SKM-1 treated with dmso at 0.1 percent for 144 hours (cell line): ENCODE measurements around the gene QSOX1.

Experiments used
- DNase-seq: peaks from one replicate; lab custom pipeline; 2025; ENCODE audit not compliant: unreplicated experiment; lab: John Stamatoyannopoulos, UW

QSOX1 gene

DNA sequence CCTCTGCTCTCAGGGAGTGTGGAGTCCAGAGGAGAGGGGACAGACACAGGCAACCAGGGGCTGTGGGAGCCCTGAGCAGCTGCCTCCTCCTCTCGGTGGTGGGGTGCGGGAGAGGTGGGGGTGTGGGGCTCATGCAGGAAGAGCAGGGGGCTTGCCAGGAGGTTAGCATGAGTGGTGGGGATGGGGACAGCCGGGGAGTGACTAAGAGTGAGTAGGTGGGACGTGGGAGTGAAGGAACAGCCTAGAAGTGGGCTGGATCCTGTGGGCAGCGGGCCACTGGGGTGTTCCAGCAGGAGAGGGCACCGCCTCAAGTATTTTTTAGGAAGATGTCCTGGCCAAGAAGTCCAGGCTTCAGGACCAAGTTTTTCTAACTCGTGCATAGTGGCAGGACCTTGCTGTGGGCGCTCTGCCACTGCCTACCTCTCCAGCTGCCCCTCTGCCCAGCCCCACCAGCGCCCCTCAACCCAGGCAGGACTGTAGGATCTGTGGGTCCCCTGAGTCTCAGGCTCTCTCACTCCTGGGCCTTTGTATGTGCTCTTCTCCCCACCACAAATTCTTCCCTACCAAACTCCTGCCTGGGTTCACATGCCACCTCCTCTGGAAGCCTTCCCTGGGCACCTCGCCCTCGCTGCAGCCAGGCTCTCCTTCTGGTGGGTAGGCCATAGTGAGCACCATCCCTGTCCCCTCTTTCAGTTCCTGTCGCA is 56.6 kb downstream of the QSOX1 start:
- no peak for DNase-seq

DNA sequence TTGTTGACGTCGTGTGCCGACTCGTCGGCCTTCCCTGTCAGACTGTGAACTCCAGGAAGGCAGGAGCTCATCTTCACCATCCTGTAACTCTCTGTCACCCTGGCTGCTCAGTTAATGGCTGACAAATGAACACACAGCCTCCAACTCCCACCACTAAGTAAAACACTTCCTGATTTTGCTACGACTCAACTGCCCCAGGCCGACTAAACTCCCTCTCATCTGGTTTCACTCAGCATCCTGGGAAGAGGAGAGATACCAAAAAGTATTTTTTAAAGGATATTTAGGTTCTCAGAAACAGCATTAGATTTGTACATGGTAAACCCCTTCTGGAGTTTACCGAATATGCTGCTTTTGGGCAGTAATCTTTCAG is 57.2 kb downstream of the QSOX1 start:
- DNase-seq, result no peak

DNA sequence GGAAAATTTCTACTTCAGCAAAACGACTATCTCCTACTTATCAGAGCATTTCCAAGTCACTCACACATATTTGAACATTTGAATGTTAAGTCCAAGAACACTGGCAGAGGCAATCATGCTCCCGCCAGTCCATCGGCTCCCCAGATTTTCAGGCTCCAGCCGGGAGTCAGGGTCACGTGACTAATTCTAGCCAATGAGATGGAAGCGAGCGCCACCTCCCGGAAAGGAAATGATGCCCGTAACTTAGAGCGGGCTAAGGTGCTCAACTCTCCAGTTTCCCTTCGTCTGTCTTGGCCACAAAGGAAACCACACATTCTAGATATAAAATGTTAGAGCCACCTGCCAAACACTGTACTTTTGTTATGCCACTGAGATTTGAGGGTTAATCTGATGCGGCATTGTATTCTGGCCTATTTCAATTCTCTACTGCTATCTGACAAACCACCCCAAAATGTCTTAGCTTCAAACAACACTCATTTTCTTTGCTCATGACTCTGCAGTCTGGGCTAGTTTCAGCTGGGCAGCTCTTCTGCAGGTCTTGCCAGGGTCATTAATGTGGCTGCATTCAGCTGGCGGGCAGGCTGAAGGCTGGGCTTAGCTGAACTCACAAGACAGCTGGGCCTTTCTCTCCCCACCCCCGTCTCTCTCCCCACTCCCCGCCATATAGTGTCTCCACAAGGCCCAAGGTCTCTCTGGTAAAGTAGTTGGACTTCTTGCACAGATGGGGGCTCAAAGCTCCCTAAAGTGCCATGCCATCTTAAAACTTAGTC is 58.9 kb downstream of the QSOX1 start:
- DNase-seq, result no peak

DNA sequence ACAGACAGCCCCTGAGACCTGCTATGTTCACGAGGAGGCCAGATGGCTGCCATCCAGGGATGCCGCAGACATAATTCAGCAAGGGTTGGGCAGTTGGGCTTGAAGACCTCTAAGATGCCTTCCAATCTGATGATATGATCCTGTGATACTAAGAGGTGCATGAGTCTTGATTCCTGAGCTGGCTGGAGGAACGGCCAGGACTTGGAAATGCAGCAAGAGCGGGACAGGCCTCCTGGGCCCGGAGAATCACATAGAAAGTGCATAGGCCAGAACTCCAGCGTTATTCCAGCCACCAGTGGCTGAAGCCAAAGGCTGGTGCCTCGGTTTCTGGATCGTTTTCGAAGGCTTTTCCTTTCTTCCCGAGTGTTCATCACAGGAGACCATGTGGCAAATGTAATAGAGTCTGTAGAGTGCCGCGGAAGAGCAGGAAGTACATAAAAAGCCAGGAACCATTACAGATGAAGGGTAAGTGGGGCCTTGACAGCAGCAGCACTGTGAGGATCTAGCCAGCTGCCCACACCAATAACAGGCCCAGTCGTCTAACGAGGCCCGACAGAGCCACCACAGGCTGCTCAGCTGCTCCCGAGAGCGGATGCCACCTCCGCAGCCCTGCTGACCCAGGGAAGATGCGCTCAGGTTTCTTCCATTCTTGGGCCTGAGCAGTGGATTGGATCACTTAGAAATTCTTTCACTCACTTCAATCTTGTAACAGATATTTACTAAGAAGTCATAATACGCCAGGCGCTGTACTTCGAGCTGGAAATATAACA is 61.4 kb downstream of the QSOX1 start:
- no peak for DNase-seq

DNA sequence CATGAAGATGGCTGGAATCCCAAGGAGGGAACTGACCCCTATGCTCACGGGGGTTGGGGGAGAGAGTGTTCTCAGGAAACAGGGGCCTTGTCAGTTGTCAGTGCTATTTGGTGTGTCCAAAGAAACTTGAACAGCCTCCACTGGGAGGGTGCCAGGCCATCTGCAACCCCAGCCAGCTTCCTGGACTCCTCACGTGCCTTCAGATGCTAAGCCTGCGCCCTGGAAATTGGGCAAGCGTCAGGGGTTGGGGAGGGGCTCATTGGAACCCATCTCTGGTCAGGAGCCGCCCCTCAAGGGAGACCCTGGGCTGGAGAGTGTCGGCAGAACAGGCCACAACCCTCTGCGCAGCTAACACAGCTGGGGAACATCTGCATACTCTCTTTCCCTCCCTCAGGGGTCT is 62.3 kb downstream of the QSOX1 start:
- DNase-seq, result no peak

DNA sequence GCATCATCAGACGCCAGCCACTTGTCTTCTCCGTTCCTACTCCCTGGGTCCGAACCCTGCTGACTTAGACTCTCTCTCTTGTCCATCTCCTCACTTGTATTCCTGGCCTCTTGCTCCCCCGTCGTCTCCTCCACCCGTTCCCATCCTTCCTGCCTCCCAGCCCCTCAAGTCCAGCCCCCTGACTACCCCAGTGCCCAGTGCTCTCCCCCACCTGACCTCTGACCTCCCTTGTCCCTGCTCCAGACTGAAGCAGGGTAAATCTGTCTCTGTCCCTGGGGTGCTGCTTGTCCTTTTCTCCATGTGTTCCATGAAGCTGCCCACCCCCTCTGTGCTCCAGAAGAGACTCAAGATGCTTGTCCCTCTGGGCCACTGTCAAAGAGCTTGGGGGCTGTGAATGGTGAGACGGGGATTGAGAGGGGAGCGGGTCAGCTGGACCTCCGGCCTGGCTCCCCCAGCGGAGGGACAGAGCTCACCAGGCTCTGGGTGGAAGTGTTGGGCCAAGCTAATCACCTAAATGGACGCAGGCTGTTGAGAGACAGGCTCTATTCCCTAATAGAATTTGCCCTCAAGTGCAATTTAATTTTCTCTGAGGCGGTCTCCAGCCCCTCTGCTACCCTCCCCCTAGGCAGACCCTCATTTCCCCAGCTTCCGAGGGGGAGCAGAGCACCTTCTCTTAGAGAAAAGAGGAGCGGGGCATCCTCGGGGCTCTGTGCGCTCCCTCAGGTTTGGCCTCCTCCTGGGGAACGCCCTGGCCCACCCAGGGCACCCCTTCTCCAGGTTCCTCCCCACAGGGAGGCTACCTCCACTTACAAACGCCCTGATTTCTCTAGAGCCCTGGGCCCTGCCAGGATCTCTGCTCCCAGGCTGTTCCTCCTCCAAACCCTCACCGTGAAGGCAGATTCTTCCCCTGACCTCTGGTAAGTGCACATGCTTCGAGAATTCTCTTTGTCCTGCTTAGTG is 64.4 kb downstream of the QSOX1 start:
- DNase-seq, result no peak

DNA sequence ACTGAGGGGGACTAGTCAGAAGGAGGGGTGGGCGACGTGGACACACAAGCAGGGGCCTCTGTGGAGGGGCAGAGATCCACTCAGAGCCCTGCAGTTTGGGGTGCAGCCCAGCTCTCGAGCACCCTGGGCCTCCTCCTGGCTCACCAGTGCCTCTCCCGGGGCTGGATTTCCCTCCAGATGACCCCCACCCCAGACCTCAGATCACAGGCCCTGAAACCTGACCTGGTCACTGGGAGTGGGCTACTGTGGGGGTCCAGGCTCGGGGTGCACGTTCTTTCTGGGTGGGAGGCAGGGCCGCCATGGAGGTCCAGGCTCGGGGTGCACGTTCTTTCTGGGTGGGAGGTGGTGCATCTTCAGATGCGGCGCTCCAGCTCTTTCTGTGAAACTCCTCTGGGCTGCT is 65.1 kb downstream of the QSOX1 start:
- no peak for DNase-seq

DNA sequence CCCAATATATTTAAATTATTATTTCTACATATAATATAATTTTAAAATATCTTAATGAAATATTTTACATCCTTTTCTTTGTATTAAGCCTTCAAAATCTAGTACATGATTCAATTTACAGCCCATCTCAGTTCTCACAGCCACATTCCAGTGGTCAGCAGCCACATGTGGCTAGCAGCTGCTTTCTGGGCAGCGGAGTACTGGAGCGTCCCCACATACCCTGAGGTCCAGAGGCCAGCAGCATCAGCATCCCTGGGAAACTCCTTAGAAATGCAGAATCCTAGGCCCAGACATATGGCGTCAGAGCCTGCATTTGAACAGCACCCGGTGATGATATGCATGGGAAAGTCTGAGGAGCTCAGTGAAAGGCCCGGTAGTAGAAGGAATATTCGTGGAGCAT is 66.8 kb downstream of the QSOX1 start:
- DNase-seq, result no peak

DNA sequence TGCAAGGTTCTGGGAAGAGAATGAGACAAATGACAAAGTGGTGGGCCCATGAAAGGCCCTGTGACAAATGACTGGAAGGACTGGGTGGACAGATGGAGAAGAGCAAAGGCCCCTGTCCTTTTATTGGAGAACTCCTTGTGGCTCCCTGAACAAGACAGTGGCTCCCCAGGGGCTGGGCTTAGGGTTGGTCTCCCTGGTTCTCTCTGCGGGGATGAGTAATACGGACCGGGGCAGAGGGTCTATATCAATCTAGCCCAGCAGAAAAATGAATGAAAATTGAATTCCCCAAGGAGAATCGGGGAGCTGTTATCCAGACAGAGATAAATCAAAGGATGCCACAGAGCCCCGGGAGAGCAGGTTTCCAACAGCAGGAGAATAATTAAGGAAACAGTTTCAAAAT is 70.2 kb downstream of the QSOX1 start:
- DNase-seq, result no peak

DNA sequence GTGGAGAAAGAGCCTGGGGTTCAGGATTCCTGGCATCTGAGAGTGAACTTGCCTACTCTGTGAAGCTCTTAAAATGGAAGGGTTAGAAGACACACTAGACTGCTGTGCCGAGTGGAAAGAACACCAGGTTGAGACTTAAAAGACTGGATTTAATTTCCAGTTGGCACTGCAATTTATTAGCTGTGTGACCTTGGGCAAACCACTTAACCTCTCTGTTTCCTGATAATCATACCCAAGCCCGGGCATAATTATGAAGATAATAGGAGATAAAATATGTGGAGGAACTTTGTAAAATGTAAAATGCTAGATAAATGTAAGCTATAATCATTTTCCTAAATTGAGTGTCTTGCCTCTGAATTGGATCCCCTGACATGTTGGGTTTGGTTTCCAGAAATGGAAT is 70.7 kb downstream of the QSOX1 start:
- no peak for DNase-seq

DNA sequence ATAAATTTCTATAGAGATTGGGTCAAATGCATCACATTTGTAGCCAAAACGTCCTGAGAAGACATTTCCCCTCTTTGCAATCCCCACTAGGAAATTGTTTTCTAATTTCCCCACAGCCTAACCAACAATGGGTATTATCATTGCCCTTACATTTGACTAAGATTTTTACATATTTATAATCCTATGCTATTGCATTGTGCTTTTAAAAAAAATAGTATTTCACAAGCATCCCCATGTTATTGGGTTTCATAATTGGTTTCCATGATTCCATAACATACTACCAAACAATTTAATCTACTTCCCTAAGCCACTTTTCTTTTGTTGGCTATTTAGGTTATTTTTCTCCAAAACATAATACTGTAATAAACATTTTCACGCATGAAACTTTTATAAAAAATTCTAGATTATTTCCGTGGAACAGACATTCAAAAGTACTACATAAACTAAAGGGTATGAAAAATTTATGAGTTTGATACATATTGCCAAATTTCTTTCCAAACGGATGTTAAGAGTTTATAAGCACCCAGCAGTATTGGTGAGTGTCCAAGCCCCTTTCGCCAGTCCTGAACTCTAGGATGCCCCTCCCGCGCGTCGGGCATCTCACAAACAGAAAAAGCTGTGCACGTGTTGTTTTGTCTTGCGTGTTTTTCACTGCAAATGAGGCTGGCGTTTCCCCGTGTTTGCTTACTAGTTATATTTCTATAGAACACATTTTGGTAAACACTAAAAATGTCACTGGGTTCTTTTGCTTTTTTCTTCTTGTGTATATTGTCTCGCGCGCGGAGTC is 73.4 kb downstream of the QSOX1 start:
- no peak for DNase-seq

DNA sequence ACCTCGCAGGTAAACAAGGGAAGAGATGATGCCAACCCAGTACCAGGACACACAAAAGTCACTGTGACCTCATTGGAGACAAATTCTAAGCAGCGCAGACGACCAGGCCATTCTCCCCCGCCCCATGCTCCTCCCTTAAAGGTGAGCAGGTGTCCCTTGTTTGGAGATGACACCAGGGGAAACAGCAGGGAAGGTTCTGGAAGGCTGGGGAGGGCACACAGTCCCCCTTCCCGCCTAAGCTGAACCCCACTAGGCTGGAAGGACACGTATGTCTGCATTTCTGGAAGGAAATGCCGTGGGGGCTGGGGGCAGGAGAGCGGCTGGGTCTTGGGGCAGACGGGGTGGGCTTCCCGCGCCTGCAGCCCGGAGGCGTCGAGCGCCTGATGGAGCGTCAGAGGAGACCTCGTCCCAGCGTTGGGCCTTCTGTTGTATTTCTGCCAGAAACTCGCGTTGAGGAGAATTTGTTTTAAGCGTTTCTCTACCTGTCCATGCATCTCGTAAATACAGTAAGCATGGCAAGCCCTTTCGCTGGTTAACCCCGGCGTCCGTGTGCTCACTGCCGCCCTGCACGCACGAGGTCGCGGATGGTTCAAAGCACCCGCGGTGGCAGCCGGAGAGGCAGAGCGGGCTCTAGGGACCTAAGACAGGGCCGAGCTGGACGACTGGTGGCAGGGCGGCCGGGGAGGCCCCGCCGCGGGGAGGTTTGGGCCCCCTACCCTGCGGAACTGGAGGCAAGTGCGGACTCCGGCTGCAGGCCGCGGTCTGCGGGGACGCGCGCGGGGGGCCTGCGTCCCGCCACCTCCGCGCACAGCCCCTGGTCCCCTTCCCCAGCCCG is 74.2 kb downstream of the QSOX1 start:
- no peak for DNase-seq

DNA sequence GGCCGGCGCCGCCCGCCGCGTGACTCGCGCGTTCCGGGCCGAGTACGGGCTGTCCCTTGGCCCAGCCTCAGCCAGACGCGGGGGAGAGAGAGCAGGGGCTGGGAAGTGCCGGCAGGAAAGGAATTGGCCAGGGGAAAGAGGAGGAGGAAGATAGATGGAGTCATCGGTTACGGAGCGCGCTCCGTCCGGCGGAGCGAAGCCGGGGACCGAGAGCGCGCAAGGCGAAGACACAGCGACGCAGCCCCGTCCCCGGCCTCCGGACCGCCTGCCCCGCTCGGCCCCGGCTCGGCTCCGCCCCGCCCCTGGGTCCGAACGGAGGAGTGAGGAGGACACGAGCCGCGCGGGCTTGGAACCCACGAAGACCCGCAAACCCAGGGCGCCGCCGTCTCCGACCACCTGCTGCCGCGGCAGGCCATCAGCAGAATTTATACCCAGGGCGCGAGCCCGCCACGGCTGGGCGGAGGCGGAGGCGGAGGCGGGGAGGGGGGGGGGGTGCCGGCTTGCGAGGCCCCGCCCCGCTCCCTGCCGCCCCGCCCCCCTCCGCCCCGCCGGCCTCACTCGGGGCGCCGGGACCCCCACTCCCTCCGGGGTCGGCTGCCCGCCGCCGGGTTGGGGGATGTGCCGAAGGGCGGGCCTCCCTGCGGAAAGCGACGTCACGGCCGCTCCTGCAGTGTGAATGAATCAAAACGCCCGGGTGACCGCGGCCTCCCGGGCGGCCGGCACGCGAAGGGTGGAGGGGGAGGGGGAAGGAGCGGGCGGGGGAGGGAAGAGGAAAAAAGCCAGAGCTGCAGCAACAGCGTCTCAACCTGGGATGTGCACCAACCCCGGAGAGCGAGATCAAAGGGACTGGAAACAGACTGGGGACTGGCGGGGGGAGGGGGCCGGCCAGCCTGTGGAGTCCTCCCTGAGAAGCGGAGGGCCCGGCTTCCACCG is 75.1 kb downstream of the QSOX1 start, which contains the start of gene LHX4:
Gene LHX4, plus strand, starts transcription at position 782 of the 933 bp plus-strand sequence. CDS start 266 bp downstream, outside the sequence.
- no peak for DNase-seq

DNA sequence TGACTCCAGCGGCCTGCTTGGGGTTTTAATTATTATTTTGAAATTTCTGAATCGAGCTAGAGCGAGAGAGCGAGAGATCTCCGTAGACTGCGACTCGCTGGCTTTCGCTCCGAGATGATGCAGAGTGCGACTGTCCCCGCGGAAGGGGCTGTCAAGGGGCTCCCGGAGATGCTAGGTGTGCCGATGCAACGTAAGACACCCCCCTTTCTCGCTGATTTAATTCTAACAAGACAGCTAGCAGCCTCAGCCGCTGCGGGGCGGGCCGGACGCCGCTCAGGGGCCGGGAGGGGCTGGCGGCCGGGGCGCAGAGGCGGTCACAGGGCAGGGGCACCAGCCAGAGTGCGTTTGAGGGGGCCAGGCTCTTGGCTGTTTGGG is 75.7 kb downstream of the QSOX1 start:
- no peak for DNase-seq

DNA sequence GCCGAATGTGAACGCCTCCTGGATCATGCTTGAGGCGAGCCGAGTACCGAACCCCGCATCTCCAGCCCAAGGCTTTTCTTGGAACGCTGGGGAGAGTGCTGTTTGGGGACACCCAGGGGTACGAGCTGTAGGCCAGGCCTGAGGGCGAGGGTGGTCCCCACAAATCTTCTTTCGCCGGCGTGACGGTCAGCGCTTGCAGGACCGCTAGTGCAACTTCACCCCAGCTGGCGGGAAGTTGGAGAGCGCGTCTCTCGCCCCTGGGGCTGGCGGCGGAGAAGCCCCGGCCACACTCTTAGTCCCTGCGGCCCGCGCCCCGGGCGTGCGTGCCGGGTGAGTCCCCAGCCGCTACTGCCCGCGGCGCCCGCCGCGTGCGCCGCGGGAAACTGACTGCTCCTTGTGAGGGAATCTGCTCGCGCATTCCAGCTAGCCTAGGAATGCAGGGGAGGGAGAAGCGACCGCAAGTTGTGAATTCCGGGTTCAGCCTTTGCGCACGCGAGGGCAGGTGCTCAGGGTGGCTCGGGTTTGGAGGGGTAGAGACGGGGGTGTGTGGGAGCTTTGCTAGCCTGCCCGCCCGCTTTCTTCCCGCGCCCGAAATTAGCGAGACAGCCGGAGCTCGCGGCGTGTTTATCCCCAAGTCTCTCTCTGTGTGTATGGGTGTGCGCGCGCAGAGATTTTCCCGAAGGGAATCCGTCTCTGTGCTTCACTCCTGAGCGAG is 76.3 kb downstream of the QSOX1 start:
- DNase-seq, result no peak

DNA sequence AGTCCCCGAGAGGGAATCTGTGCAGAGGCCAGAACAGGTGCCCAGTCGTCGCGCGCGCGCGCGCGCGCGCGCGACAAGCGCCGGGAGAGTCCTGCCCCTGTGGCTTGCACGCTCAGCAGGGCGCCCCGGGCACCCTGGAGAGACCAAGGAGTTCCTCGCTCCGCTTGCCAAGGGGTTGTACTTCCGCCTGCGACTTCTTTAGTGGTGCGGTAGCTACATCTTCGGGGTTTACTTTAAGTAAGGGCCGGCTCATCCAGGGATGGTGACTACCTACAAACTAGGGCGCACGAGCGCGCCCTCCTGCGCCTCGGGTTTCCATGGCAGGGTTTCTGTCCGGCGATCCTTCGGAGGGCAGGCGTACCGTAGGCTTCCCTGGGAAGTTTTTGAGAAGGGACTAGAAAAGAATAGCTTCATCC is 76.8 kb downstream of the QSOX1 start:
- no peak for DNase-seq

DNA sequence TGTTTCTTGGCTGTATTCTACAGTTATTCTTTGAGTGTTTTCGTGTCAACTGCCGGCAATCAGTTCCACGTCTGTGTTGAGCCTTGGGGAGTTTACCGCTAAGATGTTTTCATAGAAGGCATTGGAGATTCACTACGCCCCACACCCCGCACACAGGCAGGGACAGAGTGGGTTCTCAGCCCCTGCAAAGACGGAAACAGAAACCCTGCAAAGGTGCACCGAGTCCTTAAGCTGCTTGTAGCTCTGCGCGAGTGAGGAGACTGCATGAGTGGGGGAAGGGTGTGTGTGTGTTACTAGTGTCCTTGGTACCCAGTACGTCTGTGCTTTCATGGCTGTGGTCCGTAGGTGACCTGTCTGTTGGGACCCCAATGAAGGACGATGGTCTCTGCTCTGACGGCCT is 77.3 kb downstream of the QSOX1 start:
- no peak for DNase-seq
